IPS DF 4.7 (cell line): Measurements from ENCODE around the gene MIB2.
"Not testable (repeated sequence)": the region's sequence is repeated elsewhere in the genome, so short reads cannot be mapped to it uniquely, and the experiment has no call there.

Source experiments
- DNase-seq: peaks from one replicate; pipeline ENCODE4 v3.0.0-alpha.2; 2013; ENCODE audit warnings: low spot score; ENCODE audit errors: extremely low read depth

The MIB2 gene

DNA sequence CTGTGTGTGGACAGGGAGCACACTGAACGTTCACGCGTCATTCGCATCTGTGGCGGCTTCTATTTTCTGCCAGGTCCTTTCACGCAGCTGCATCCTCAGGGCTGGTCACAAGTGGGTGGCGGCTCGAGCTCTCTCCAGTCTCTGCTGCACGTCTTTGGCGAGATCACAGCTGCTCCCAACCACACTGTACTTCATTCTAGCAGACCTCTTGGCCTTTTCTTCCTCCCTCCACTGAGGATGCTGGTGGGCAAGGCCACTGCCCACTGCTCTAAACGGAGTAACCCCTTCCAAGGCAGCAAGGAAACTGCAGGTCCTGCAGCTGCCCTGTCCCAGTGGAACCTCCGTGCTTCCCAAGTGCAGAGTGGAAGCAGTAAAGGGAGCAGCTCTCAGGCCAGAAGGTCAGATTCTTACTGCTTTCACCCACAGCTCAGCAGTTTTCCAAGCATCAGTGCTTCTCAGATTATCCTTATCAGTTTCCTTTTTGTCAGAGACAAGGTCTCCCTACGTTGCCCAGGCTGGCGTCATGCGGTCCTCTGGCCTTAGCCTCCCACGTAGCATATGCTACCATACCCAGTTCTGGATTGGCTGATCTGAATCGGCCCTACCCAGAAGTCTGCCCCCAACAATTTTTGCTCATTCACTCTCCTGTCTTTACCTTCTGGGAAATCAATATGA, 32.4 kb downstream of the MIB2 start:
- not testable (repeated sequence) for DNase-seq

DNA sequence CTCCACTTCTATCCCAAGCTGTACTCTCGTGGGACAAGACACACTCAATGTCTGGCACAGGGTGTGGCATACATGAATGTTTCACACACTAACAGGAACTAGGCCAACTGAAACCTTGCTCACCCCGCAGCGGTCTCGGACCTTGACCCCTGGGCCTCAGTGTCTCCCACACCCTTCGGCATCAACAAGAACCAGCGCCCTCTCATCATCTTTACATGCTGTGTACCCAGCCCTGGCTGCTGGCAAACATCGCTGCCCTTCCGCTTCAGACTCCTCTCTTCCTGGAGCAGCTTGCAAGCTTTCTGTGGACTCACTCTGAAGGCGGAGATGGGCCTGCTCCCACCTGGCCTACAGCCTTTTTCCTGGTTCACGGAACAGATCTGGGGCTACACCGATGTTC, 33.0 kb downstream of the MIB2 start:
- not testable (repeated sequence) for DNase-seq

GRCh38 chr1:1658583-1659549, 43.6 kb downstream of the MIB2 start, which contains the start of gene CDK11B:
CDK11B (minus strand) TSS chr1:1659004; CDS start chr1:1657485, 1,519 bp downstream.
- DNase-seq, result not testable (repeated sequence)

- not testable (repeated sequence) for DNase-seq
Observed at GRCh38 chr1:1662392-1662791, 47.1 kb downstream of the MIB2 start.

DNA sequence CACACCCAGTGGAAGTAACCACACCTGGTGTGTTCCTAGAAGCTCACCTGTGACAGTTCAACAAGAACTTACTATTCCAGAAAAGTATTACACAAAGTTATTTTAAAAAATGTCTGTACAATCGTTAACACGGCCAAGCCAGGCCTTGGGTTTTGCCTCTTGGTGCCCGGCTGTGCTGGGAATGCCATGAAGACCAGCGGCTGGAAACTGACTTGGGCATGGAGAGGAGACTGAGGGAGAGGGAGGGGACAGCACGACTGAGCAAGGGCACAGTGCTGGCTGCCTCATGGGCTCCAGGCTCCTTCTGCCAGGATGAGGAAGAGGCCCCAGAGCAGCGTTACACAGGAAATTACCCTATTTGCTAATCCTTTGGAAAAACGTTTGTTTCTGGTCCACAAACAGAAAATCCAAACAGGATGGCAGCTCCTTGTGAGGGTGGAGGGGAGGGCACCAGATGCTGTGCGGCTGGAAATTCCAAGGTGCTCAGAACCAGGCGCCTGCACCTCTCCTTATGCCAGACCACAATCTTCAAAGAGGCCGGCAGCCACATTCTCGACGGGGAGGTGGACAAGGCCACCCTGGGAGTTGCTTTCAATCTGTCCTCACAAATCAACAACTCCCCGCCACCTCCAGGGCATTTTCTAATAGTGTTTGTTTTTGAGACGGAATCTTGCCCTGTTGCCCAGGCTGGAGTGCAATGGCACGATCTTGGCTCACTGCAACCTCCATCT, 47.7 kb downstream of the MIB2 start:
- not testable (repeated sequence) for DNase-seq

DNA sequence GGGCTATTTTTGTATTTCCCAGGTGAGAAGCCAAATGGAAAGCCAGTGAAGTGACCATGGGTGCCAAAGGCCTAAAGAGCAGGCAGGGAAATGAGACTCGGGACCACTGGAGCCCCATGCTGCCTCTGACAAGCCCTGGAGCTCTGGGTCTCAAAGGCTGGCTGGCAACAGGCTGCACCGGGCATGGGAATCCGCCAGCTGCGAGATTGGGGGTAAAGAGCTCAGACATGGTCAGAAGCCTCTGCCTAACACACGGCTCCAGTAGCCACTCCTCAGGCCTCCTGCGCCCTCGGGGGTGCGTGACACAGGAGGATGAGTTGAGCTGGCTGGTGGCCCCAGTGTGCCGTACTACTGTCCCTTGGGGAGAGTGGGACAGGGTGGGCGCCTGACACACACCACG, 49.0 kb downstream of the MIB2 start:
- DNase-seq, result not testable (repeated sequence)

DNA sequence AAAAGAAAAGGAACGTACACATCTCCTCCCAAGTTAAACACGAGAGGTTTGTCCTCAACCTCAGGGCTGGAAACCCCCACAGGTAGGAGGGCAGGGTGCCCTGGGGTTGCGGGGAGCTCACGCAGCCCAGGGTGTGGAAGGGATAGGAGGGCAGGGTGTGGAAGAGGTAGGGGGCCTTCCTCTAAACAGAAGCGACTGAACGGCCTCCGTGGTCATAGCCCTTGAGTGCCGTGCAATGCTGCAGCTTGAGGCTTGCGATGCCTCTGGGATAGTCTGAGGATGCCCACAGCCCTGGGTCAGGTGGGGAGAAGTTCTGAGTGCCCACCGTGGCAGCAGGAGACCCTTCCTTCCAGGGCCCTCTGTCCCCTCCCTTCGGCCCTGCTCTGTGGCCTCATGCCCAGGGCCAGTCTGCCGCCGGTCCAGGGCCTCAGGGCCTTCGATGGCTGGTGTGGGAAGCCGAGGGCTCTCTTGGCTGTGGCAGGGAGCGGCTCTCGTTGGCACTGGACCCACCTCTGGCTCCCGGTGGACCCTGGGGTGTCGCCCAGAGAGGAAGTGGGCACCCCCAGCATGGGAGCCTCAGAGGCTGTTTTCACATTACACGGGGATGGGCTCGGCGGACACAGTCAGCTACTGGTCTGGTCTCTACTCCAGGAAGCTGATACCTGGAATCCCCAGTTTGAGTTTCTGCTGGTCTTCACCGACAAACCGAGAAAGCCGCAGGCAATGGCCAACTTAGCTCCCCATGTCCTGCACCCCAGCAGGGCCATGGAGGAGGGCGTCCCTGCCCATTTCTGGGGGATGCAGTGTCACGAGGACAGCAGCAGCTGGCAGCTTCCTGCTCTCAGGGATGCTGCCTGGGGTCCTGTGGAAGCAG, 49.9 kb downstream of the MIB2 start:
- DNase-seq, result no peak

GRCh38 chr1:1665815-1666251, 50.5 kb downstream of the MIB2 start:
- no peak for DNase-seq

DNA sequence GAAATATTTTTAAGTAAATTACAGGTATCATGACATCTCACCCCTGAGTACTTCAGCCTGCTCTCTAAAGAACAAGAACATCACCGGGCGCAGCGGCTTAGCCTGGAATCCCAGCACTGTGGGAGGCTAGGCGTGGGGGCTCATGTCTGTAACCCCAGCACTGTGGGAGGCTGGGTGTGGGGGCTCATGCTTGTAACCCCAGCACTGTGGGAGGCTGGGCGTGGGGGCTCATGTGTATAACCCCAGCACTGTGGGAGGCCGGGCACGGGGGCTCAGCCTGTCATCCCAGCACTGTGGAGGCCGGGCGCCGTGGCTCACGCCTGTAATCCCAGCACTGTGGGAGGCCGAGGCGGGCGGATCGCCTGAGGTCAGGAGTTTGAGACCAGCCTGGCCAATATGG, 51.2 kb downstream of the MIB2 start:
- DNase-seq, result no peak

DNA sequence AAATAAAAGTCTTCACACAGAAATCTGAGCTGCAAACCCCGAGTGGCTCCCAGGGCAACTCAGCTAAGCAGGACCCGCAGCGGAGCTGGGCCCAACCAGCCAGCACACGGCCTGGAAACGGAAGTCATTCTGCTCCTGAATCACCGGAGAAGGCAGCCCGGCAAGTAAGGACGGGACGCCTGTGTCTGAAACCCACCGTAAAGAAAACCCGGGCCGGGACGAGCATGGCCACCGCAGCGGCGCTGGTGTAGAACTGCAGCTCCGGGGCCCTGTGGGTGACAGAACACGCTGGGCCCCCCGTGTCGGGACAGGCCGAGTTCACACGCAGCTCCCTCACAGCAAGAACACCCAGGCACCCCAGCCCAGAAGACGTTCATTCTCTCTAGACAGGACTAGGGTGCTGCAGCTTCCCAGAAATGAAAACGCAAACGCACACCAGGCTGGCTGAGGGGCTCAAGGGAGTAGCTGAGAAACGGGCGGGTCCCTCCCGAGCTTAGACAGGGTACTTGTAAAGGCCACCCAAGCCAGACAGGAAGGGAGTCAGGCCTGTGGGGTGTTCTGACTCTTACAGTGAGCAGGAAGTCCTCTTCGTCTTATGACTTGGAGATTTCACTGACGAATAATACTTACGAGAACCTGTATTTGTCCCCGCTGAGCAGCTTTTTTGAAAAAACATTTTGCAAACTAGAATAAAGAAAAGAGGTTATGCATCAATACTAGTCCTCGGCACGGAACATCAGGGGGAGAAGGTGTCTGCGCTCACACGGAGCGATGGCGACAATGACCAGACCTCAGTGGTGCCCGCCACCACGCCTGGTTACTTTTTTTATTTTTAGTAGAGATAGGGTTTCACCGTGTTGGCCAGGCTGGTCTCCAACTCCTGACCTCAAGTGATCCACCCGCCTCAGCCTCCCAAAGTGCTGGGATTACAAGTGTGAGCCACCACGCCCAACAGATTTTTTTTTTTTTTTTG, 54.5 kb downstream of the MIB2 start:
- no peak for DNase-seq

DNA sequence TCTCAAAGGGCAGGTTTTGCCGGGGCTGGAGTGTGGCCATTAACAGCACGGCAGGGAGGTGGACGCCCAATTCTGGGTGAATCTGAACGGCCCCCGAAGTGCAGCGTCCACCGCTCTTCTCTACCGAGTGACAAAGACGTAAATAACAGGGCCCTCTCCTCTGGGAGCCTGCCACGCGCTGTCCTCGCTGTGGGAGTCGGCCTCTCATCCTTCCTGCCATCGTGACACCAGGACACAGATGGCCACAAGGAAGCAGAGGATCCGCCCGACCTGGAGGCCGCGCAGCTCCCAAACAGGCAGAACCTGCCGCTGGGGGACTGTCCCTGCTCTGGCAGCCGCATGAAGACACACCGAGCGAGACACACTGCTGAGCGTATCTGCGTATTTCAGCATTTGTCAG, 55.6 kb downstream of the MIB2 start:
- no peak for DNase-seq

DNA sequence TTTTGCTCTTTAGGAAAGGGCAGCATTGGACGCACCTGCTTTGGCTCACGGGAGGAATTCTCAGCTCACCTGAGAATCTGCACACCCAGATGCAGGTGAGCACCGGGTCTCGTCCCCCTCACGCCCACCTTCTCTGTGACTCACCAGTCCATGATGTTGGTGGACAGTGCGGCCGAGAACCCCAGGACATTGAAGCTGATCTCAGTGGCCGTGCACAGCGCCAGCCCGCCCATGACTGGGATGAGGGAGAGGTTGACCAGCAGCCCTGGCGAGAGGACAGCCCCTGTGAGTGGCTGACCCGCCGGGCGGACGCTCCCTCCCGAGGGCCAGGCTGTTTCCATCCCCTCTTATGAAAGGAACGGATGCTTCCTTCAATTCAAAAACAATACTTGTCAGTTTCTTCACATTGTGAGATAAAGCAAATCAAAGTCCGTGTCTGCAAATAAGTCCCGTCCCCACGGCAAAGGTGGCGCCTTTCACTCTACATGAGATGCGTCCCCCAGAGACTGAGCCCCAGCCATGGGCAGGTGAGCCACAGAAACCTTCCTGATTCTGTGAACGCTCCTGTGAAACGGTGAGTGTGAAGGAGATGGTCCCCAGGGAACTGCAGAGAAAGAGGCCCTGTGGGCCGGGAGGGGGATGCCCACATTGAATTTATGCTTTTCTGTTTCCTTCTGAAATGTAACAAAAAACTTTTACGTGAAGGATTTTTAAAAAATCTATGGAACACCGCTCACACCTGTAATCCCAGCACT, 56.2 kb downstream of the MIB2 start:
- no peak for DNase-seq

DNA sequence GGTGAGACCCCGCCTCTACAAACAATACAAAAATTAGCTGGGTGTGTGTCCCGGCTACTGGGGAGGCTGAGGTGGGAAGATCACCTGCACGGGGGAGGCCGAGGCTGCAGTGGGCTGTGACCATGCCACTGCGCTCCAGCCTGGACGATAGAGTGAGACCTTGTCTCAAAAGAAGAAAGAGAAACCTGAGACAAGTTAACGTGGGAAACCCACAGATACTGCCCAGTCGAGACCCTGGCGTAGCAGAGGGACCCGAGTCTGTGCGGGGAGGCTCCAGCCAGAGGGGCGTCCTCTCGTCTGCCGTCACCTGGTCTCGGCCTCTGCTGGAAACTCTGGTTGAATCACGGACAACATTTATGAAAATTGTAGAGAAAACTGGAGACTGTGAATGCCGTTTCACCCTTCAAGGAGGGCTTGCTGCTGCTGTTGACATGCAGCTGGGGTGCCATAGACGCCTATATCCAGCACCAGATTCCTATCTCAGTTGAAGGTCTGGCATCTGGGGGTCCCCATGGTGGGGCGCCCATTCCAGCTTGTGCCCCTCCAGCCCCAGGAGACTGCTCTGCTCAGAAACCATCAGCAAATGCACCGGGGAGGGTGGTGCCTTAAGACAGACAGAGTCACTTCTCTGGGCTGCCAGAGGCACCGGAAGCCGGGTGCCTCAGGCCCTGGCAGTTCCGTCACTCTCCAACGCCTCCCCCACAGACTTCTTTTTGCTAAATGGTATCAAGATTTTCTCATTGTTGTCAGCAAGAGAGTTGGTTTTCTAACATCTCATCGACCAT, 57.1 kb downstream of the MIB2 start:
- no peak for DNase-seq

DNA sequence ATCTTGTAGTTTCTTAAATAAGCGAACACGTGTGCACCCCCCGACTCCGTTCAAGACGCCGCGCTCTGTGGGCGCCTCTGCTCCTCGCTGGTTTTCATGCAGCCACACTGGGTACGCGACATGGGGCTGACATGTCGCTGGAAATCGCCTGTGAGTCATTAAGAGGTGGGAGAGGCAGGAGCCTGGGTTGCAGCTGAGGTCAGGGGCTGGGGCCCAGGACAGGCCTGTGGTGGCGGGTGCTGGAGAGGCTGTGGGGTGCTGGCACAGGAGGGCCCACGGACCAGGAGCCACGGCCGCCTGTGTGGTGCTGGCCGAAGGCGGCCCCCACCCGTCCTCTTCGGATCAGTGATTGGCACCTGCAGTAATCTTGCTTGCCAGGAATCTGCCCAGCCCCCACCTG, 59.5 kb downstream of the MIB2 start:
- DNase-seq, result not testable (repeated sequence)

DNA sequence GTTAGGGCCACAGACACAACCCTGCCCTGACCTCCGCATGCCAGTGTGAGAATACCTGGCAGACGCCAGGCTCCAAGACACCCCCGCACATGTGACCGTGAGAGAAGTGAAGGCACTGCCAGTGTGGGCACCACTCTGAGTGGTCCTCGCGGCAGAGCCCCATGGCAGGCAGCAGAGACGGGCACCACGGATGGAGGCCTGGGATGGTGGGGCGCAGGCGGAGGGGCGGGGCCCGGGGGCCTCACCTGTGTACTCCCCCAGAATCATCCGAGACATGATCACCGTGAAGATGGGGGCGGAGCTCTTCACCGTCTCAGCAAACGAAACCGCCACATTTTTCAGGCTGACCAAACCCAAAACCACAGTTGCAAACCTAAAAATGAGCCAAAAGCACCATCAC, 59.9 kb downstream of the MIB2 start:
- not testable (repeated sequence) for DNase-seq

DNA sequence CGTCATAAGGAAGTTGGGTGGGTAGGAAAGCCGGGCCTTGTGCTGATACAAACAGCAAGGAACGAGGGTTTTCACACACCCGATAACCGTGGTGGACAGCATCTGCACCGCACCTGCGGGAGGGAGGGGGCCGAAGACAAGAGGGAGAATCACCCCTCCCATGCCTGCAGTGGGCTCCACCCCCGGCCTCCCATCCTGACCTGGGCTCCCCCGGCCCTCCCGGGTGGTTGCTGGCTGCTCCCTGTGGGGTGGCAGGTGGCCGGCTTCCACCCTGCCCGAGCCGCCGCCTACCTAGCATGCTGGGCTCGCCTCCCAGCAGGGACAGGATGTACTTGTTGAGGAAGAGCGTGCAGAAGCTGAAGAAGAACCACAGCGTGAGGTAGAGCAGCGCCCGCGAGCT, 60.8 kb downstream of the MIB2 start:
- DNase-seq, result not testable (repeated sequence)

- DNase-seq, result no peak
Observed at GRCh38 chr1:1677718-1678580, 62.6 kb downstream of the MIB2 start.
